HEK293 (cell line): ENCODE results near the gene SULF2.

Source experiments
- CTCF ChIA-PET: fragments of 350-600 bp; formaldehyde crosslinking; extraction: SDS; loops from one replicate; lab custom pipeline; 2021; ENCODE audit warnings: antibody characterized with exemption; lab: Yijun Ruan, JAX
- POLR2A ChIA-PET: fragments of 300-600 bp; formaldehyde crosslinking; extraction: SDS; loops from one replicate; lab custom pipeline; 2020; ENCODE audit warnings: antibody characterized with exemption, inconsistent platforms; lab: Yijun Ruan, JAX
- H3K27ac ChIP-seq: fragments of 200-500 bp; sonication (Bioruptor generic); 2 replicates; pipeline ENCODE4 v1.5.1; 2014; ENCODE audit warnings: low read depth, low read length, control low read depth, inconsistent platforms; ENCODE audit errors: extremely low read depth
- H3K36me3 ChIP-seq, 2 experiments: fragments of 200-500 bp in 1 of 2; sonication (Bioruptor generic) in 1 of 2; 1 replicate in 1 of 2; 2 replicates in 1 of 2; pipeline ENCODE4 v1.5.1; 2014 to 2017; ENCODE audit warnings: inconsistent platforms in 2 of 2, low read length in 2 of 2; ENCODE audit not compliant: control insufficient read depth in 2 of 2, insufficient read depth in 1 of 2
- H3K4me1 ChIP-seq: fragments of 200-500 bp; sonication (Bioruptor generic); 2 replicates; pipeline ENCODE4 v1.5.1; 2014; ENCODE audit warnings: mild to moderate bottlenecking, low read length, inconsistent platforms; ENCODE audit not compliant: control insufficient read depth, insufficient read depth
- H3K4me3 ChIP-seq: 2 replicates; pipeline ENCODE4 v1.5.1; 2011; ENCODE audit warnings: low read depth, mild to moderate bottlenecking, control low read depth, low read length, moderate library complexity
- H3K9me3 ChIP-seq: fragments of 200-500 bp; sonication (Bioruptor generic); 2 replicates; pipeline ENCODE4 v1.5.1; 2014; ENCODE audit warnings: low read depth, low read length, inconsistent platforms; ENCODE audit not compliant: control insufficient read depth, insufficient read depth
- CTCF ChIP-seq: fragments of 450-650 bp; formaldehyde crosslinking; IDR thresholded peaks from 2 replicates; pipeline ENCODE4 v1.5.1; 2016; ENCODE audit warnings: missing biosample characterization, missing genetic modification characterization
- HOXC10 ChIP-seq: sonication (generic); formaldehyde crosslinking; IDR thresholded peaks from 2 replicates; pipeline ENCODE4 v1.8.1; 2023; ENCODE audit warnings: mild to moderate bottlenecking, missing genetic modification reagents
- KLF16 ChIP-seq: fragments of 450-650 bp; formaldehyde crosslinking; IDR thresholded peaks from 2 replicates; pipeline ENCODE4 v1.5.1; 2017; ENCODE audit warnings: missing biosample characterization, missing genetic modification characterization
- MEIS1 ChIP-seq: sonication (generic); formaldehyde crosslinking; IDR thresholded peaks from 2 replicates; pipeline ENCODE4 v1.8.1; 2022; ENCODE audit warnings: missing genetic modification reagents, mild to moderate bottlenecking, borderline replicate concordance
- OVOL3 ChIP-seq: fragments of 450-650 bp; formaldehyde crosslinking; IDR thresholded peaks from 2 replicates; pipeline ENCODE4 v1.5.1; 2016; ENCODE audit warnings: missing biosample characterization, missing genetic modification characterization
- PRDM10 ChIP-seq: fragments of 450-650 bp; formaldehyde crosslinking; IDR thresholded peaks from 2 replicates; pipeline ENCODE4 v1.5.1; 2016; ENCODE audit warnings: missing biosample characterization, missing genetic modification characterization
- ZFHX2 ChIP-seq: fragments of 450-650 bp; formaldehyde crosslinking; conservative IDR thresholded peaks from 2 replicates; pipeline ENCODE4 v1.5.1; 2016; ENCODE audit warnings: missing biosample characterization, missing genetic modification characterization
- ZNF155 ChIP-seq: fragments of 450-650 bp; formaldehyde crosslinking; IDR thresholded peaks from 2 replicates; pipeline ENCODE4 v1.5.1; 2016; ENCODE audit warnings: missing biosample characterization, missing genetic modification characterization
- ZNF184 ChIP-seq: fragments of 450-650 bp; IDR thresholded peaks from 2 replicates; pipeline ENCODE4 v1.5.1; 2018; ENCODE audit warnings: missing biosample characterization, mild to moderate bottlenecking, missing genetic modification characterization
- ZNF19 ChIP-seq: fragments of 450-650 bp; formaldehyde crosslinking; IDR thresholded peaks from 2 replicates; pipeline ENCODE4; 2016; ENCODE audit warnings: missing biosample characterization, missing genetic modification characterization, low read depth
- ZNF239 ChIP-seq: fragments of 450-650 bp; formaldehyde crosslinking; IDR thresholded peaks from 2 replicates; pipeline ENCODE4 v1.5.1; 2016; ENCODE audit warnings: missing biosample characterization, missing genetic modification characterization
- ZNF423 ChIP-seq: fragments of 450-650 bp; formaldehyde crosslinking; IDR thresholded peaks from 2 replicates; pipeline ENCODE4 v1.5.1; 2016; ENCODE audit warnings: missing biosample characterization, missing genetic modification characterization
- ZNF521 ChIP-seq: fragments of 450-650 bp; formaldehyde crosslinking; IDR thresholded peaks from 2 replicates; pipeline ENCODE4 v1.5.1; 2017; ENCODE audit warnings: missing biosample characterization, mild to moderate bottlenecking, missing genetic modification characterization
- ZNF623 ChIP-seq: fragments of 450-650 bp; formaldehyde crosslinking; IDR thresholded peaks from 2 replicates; pipeline ENCODE4 v1.5.1; 2016; ENCODE audit warnings: missing biosample characterization, missing genetic modification characterization
- ZNF624 ChIP-seq: fragments of 450-650 bp; formaldehyde crosslinking; IDR thresholded peaks from 2 replicates; pipeline ENCODE4 v1.5.1; 2017; ENCODE audit warnings: missing biosample characterization, missing genetic modification characterization
- ZNF707 ChIP-seq: fragments of 450-650 bp; formaldehyde crosslinking; IDR thresholded peaks from 2 replicates; pipeline ENCODE4 v1.5.1; 2016; ENCODE audit warnings: missing biosample characterization, missing genetic modification characterization
- ZNF747 ChIP-seq: fragments of 450-650 bp; formaldehyde crosslinking; IDR thresholded peaks from 2 replicates; pipeline ENCODE4 v1.5.1; 2016; ENCODE audit warnings: missing biosample characterization, missing genetic modification characterization
- ZNF792 ChIP-seq: fragments of 450-650 bp; formaldehyde crosslinking; IDR thresholded peaks from 2 replicates; pipeline ENCODE4 v1.5.1; 2016; ENCODE audit warnings: missing biosample characterization, missing genetic modification characterization
- TF ChIP-seq, protein P1 (sequence below): fragments of 450-650 bp; formaldehyde crosslinking; IDR thresholded peaks from 2 replicates; pipeline ENCODE4 v1.5.1; 2016; ENCODE audit warnings: missing biosample characterization, missing genetic modification characterization
- TF ChIP-seq, protein P2 (sequence below): fragments of 450-650 bp; formaldehyde crosslinking; optimal IDR thresholded peaks from 2 replicates; pipeline ENCODE3; 2016; ENCODE audit warnings: missing biosample characterization, mild to moderate bottlenecking, missing genetic modification characterization
- TF ChIP-seq, protein P3 (sequence below): fragments of 450-650 bp; formaldehyde crosslinking; IDR thresholded peaks from 2 replicates; pipeline ENCODE4 v1.5.1; 2016; ENCODE audit warnings: missing biosample characterization, missing genetic modification characterization, low read depth

SULF2 gene

GRCh38 chr20:47700327-47700726, 85.0 kb downstream of the SULF2 start (continued):
- TF ChIP-seq ZNF623 (tag by site-specific recombination) (no peak), ZNF792 (no peak)
- TF ChIP-seq, all 188 proteins: peak for 0

DNA sequence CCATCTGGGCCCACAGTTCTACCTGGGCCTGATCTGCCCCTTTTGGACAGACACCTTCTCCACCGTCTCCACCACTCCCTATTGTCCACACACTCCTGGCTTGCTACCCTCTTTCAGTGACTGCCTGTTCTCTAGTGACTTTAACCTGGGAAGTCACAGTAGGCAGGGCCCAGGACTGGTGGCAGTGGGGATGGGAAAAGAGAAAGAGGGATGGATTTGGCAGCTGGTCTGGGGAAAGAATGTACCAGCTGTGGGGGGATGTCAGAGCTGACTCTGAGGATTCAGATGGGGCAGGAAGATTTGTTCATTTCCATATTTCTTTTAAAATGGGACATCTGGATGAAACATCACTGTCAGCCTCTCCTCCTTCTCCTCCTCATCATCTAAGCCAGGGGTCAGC, 85.5 kb downstream of the SULF2 start:
- ChIA-PET POLR2A (no interaction called here), CTCF (interaction anchor here (0.6 to 1.0 kb wide), 2 partner anchors 137 to 921 kb away, joined by 3 read pairs; no protein-coding TSS in a partner anchor)
- H3K4me1 ChIP-seq, result no peaks in the 10 kb centered on the region
- TF ChIP-seq HOXC10 (CRISPR knock-in tag) (no peak), ZNF19 (tag by site-specific recombination) (no peak), ZNF707 (tag by site-specific recombination) (no peak), OVOL3 (no peak), ZNF184 (tag by site-specific recombination) (no peak), ZNF747 (tag by site-specific recombination) (no peak), ZNF624 (tag by site-specific recombination) (no peak), MEIS1 (CRISPR knock-in tag) (no peak), PRDM10 (no peak), ZNF423 (tag by site-specific recombination) (no peak), ZNF623 (tag by site-specific recombination) (no peak)
- TF ChIP-seq, protein P1, sequence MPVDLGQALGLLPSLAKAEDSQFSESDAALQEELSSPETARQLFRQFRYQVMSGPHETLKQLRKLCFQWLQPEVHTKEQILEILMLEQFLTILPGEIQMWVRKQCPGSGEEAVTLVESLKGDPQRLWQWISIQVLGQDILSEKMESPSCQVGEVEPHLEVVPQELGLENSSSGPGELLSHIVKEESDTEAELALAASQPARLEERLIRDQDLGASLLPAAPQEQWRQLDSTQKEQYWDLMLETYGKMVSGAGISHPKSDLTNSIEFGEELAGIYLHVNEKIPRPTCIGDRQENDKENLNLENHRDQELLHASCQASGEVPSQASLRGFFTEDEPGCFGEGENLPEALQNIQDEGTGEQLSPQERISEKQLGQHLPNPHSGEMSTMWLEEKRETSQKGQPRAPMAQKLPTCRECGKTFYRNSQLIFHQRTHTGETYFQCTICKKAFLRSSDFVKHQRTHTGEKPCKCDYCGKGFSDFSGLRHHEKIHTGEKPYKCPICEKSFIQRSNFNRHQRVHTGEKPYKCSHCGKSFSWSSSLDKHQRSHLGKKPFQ (tag by site-specific recombination), result no peak
- TF ChIP-seq, protein P2, sequence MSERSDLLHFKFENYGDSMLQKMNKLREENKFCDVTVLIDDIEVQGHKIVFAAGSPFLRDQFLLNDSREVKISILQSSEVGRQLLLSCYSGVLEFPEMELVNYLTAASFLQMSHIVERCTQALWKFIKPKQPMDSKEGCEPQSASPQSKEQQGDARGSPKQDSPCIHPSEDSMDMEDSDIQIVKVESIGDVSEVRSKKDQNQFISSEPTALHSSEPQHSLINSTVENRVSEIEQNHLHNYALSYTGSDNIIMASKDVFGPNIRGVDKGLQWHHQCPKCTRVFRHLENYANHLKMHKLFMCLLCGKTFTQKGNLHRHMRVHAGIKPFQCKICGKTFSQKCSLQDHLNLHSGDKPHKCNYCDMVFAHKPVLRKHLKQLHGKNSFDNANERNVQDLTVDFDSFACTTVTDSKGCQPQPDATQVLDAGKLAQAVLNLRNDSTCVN (tag by site-specific recombination), result no peak
- peaks cover 0 to 29% of the 10 kb centered on the region in 2 experiments; a peak in 1 of 3 replicates for H3K36me3 ChIP-seq
- H3K27ac ChIP-seq, result no peak overlapping the region
- no peak overlapping the region for H3K4me3 ChIP-seq
- no peaks in the 10 kb centered on the region for H3K9me3 ChIP-seq

- POLR2A ChIA-PET, result no interaction called here
- H3K36me3 ChIP-seq, result peaks cover 0 to 29% of the 10 kb centered on the region in 2 experiments; a peak in 1 of 3 replicates
- no peaks in the 10 kb centered on the region for H3K4me1 ChIP-seq
- H3K9me3 ChIP-seq, result no peaks in the 10 kb centered on the region
- TF ChIP-seq ZNF239 (tag by site-specific recombination) (no peak), ZFHX2 (tag by site-specific recombination) (no peak), ZNF623 (tag by site-specific recombination) (no peak), ZNF155 (tag by site-specific recombination) (no peak), ZNF521 (tag by site-specific recombination) (no peak), CTCF (tag by site-specific recombination) (no peak), KLF16 (tag by site-specific recombination) (no peak), ZNF707 (tag by site-specific recombination) (no peak)
- TF ChIP-seq, protein P3, sequence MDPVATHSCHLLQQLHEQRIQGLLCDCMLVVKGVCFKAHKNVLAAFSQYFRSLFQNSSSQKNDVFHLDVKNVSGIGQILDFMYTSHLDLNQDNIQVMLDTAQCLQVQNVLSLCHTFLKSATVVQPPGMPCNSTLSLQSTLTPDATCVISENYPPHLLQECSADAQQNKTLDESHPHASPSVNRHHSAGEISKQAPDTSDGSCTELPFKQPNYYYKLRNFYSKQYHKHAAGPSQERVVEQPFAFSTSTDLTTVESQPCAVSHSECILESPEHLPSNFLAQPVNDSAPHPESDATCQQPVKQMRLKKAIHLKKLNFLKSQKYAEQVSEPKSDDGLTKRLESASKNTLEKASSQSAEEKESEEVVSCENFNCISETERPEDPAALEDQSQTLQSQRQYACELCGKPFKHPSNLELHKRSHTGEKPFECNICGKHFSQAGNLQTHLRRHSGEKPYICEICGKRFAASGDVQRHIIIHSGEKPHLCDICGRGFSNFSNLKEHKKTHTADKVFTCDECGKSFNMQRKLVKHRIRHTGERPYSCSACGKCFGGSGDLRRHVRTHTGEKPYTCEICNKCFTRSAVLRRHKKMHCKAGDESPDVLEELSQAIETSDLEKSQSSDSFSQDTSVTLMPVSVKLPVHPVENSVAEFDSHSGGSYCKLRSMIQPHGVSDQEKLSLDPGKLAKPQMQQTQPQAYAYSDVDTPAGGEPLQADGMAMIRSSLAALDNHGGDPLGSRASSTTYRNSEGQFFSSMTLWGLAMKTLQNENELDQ (tag by site-specific recombination), result no peak
- H3K27ac ChIP-seq, result no peak overlapping the region
- CTCF ChIA-PET, result interaction anchor here (0.7 kb wide), 1 partner anchor 503 kb away, joined by 3 read pairs; no protein-coding TSS in a partner anchor
- H3K4me3 ChIP-seq, result no peak overlapping the region
Measured at GRCh38 chr20:47698142-47698541, 87.1 kb downstream of the SULF2 start.
